H1 (cell line): Measurements from ENCODE around the gene POLDIP3. TPM values are rescaled to one million over a fixed set of nuclear protein-coding genes. Genes with fewer than 3 reads are reported as not detected.

ENCODE experiments used
- CTCF ChIA-PET: fragments of 300-600 bp; sonication (Branson Sonifier 250); formaldehyde crosslinking; loops from one replicate; lab custom pipeline; 2021; ENCODE audit not compliant: partially characterized antibody; lab: Charles Lee
- POLR2A ChIA-PET: fragments of 300-600 bp; sonication (Branson Sonifier 250); formaldehyde crosslinking; loops from one replicate; lab custom pipeline; 2021; ENCODE audit warnings: inconsistent platforms; ENCODE audit not compliant: partially characterized antibody; lab: Charles Lee
- DNase-seq, 2 experiments: peaks; one replicate each; pipeline versions ENCODE4 v3.0.0 to v3.0.0-alpha.2; 2010 to 2022; ENCODE audit warnings: low spot score in 2 of 2, low read depth in 1 of 2, mixed read lengths in 1 of 2
- FAIRE-seq: peaks from 2 replicates; lab custom pipeline; 2011; peaks lifted over from hg19 to GRCh38; lab: Jason Lieb, UNC
- H2AFZ ChIP-seq: 2 replicates; pipeline ENCODE4 v1.8.1; 2012; ENCODE audit warnings: low read length, inconsistent platforms
- H2AK5ac ChIP-seq: 2 replicates; pipeline ENCODE4 v1.6.1; 2013; ENCODE audit warnings: low read depth, low read length
- H2BK120ac ChIP-seq: replicated peaks from 2 replicates; pipeline ENCODE3; 2013; ENCODE audit warnings: low read depth, low read length, inconsistent platforms
- H2BK12ac ChIP-seq: 2 replicates; pipeline ENCODE4 v1.6.1; 2013; ENCODE audit warnings: low read depth, low read length
- H2BK15ac ChIP-seq: 2 replicates; pipeline ENCODE4 v1.6.1; 2013; ENCODE audit warnings: low read length
- H2BK20ac ChIP-seq: 2 replicates; pipeline ENCODE4 v1.6.1; 2013; ENCODE audit warnings: low read length
- H2BK5ac ChIP-seq: 2 replicates; pipeline ENCODE4 v1.6.1; 2013; ENCODE audit warnings: low read depth, low read length
- H3K14ac ChIP-seq: 2 replicates; pipeline ENCODE4 v1.6.1; 2013; ENCODE audit warnings: inconsistent platforms; ENCODE audit not compliant: insufficient read length
- H3K18ac ChIP-seq: 2 replicates; pipeline ENCODE4 v1.6.1; 2013; ENCODE audit warnings: low read length; ENCODE audit errors: extremely low read depth
- H3K23ac ChIP-seq: 2 replicates; pipeline ENCODE4 v1.6.1; 2013; ENCODE audit warnings: inconsistent platforms; ENCODE audit not compliant: insufficient read length
- H3K23me2 ChIP-seq: 2 replicates; pipeline ENCODE4 v1.6.1; 2013; ENCODE audit warnings: low read depth, low read length
- H3K27ac ChIP-seq: 2 replicates; pipeline ENCODE4 v1.6.1; 2011; ENCODE audit warnings: low read depth, low read length, inconsistent platforms
- H3K27me3 ChIP-seq, 4 experiments: replicated peaks in 1 of 4; 1 replicate in 1 of 4; 2 replicates in 3 of 4; pipeline versions ENCODE4 v1.6.1 to v1.8.1; 2011 to 2013; ENCODE audit warnings: low read length in 3 of 4, mild to moderate bottlenecking in 3 of 4, inconsistent platforms in 2 of 4, mixed read lengths in 2 of 4, moderate library complexity in 1 of 4; ENCODE audit not compliant: control insufficient read depth in 3 of 4, insufficient read depth in 3 of 4; ENCODE audit errors: extremely low read depth in 1 of 4
- H3K36me3 ChIP-seq, 4 experiments: 2 replicates each; pipeline versions ENCODE4 v1.6.1 to v1.8.1; 2011 to 2013; ENCODE audit warnings: mild to moderate bottlenecking in 4 of 4, low read length in 3 of 4, moderate library complexity in 2 of 4, control low read depth in 1 of 4, inconsistent platforms in 1 of 4; ENCODE audit not compliant: insufficient read depth in 4 of 4, control insufficient read depth in 2 of 4
- H3K4ac ChIP-seq: replicated peaks from 2 replicates; pipeline ENCODE3; 2013; ENCODE audit warnings: low read length, low read depth, mixed read lengths, inconsistent platforms; ENCODE audit not compliant: insufficient read length
- H3K4me1 ChIP-seq, 4 experiments: replicated peaks in 1 of 4; 1 replicate in 1 of 4; 2 replicates in 3 of 4; pipeline versions ENCODE4 v1.6.1 to v1.8.1; 2011 to 2013; ENCODE audit warnings: low read length in 3 of 4, inconsistent platforms in 2 of 4, mixed read lengths in 1 of 4; ENCODE audit not compliant: insufficient read depth in 4 of 4, control insufficient read depth in 3 of 4
- H3K4me2 ChIP-seq, 2 experiments: 2 replicates each; pipeline versions ENCODE4 v1.6.1 to v1.8.1; 2011 to 2013; ENCODE audit warnings: low read depth in 2 of 2, low read length in 2 of 2, control low read depth in 1 of 2, inconsistent platforms in 1 of 2, mild to moderate bottlenecking in 1 of 2; ENCODE audit not compliant: insufficient read depth in 1 of 2
- H3K4me3 ChIP-seq, 4 experiments: fragments of 200-600, 300-600 bp in 1 of 4; sonication (generic), shearing (Covaris generic), sonication (Bioruptor Twin) in 1 of 4; 2 replicates each; pipeline versions ENCODE4 v1.5.1 to v1.8.1; 2011 to 2016; ENCODE audit warnings: low read length in 4 of 4, low read depth in 3 of 4, control low read depth in 2 of 4, inconsistent platforms in 2 of 4, mild to moderate bottlenecking in 2 of 4, mixed read lengths in 1 of 4, moderate library complexity in 1 of 4; ENCODE audit not compliant: insufficient read depth in 2 of 4; ENCODE audit errors: extremely low read depth in 1 of 4
- H3K56ac ChIP-seq: replicated peaks from 2 replicates; pipeline ENCODE3; 2013; ENCODE audit warnings: low read depth, mild to moderate bottlenecking, mixed read lengths, low read length, inconsistent platforms; ENCODE audit not compliant: insufficient read length
- H3K79me1 ChIP-seq: 2 replicates; pipeline ENCODE4 v1.6.1; 2013; ENCODE audit warnings: low read depth, low read length, control low read depth
- H3K79me2 ChIP-seq, 2 experiments: 2 replicates each; pipeline versions ENCODE4 v1.6.1 to v1.8.1; 2012 to 2013; ENCODE audit warnings: low read length in 2 of 2, mild to moderate bottlenecking in 2 of 2, inconsistent platforms in 1 of 2; ENCODE audit not compliant: insufficient read depth in 2 of 2, control insufficient read depth in 1 of 2
- H3K9ac ChIP-seq, 4 experiments: replicated peaks in 1 of 4; 1 replicate in 1 of 4; 2 replicates in 3 of 4; pipeline versions ENCODE4 v1.6.1 to v1.8.1; 2011 to 2013; ENCODE audit warnings: low read depth in 3 of 4, low read length in 3 of 4, control low read depth in 2 of 4, mild to moderate bottlenecking in 2 of 4, moderate library complexity in 2 of 4, inconsistent platforms in 1 of 4; ENCODE audit errors: extremely low read depth in 1 of 4
- H3K9me3 ChIP-seq, 2 experiments: 2 replicates each; pipeline versions ENCODE4 v1.6.1 to v1.8.1; 2012 to 2013; ENCODE audit warnings: mild to moderate bottlenecking in 2 of 2, moderate library complexity in 2 of 2, control low read depth in 1 of 2, inconsistent platforms in 1 of 2, low read depth in 1 of 2, low read length in 1 of 2, mixed read lengths in 1 of 2; ENCODE audit not compliant: insufficient read depth in 2 of 2
- H4K20me1 ChIP-seq, 2 experiments: replicated peaks in 1 of 2; 2 replicates each; pipeline versions ENCODE3 to v1.8.1; 2011 to 2013; ENCODE audit warnings: inconsistent platforms in 2 of 2, low read length in 2 of 2, mild to moderate bottlenecking in 1 of 2; ENCODE audit not compliant: insufficient read depth in 2 of 2, control insufficient read depth in 1 of 2
- H4K5ac ChIP-seq: 2 replicates; pipeline ENCODE4 v1.6.1; 2013; ENCODE audit warnings: low read length, low read depth, mixed read lengths, inconsistent platforms; ENCODE audit not compliant: insufficient read length
- H4K8ac ChIP-seq: 2 replicates; pipeline ENCODE4 v1.8.0; 2013; ENCODE audit warnings: mild to moderate bottlenecking, moderate library complexity, low read length, inconsistent platforms; ENCODE audit not compliant: insufficient read depth; ENCODE audit errors: extremely low read depth
- H4K91ac ChIP-seq: replicated peaks from 2 replicates; pipeline ENCODE3; 2013; ENCODE audit warnings: low read length, mixed read lengths, inconsistent platforms; ENCODE audit not compliant: insufficient read length
- BACH1 ChIP-seq: IDR thresholded peaks from 2 replicates; pipeline ENCODE4 v1.6.1; 2012; ENCODE audit warnings: low read length, improper control_type of control experiment
- FOSL1 ChIP-seq: IDR thresholded peaks from 2 replicates; pipeline ENCODE4 v1.6.1; 2011; ENCODE audit warnings: mild to moderate bottlenecking, low read depth, low read length, moderate library complexity; ENCODE audit not compliant: insufficient read depth
- JUN ChIP-seq: IDR thresholded peaks from 2 replicates; pipeline ENCODE4 v1.6.1; 2011; ENCODE audit warnings: low read depth, mild to moderate bottlenecking, improper control_type of control experiment, low read length
- KDM1A ChIP-seq: fragments of 200-600, 300-600 bp; sonication (generic); IDR thresholded peaks from 2 replicates; pipeline ENCODE4 v1.7.1; 2016; ENCODE audit warnings: mild to moderate bottlenecking, low read length, borderline replicate concordance
- KDM5A ChIP-seq: fragments of 200-600 bp; IDR thresholded peaks from 2 replicates; pipeline ENCODE4 v1.7.1; 2012; ENCODE audit warnings: mild to moderate bottlenecking, low read length, inconsistent platforms, mixed read lengths
- PHF8 ChIP-seq: fragments of 200-600 bp; sonication (generic); conservative IDR thresholded peaks from 2 replicates; pipeline ENCODE4 v1.7.1; 2012; ENCODE audit warnings: low read depth, mild to moderate bottlenecking, inconsistent platforms, low read length, moderate library complexity
- POLR2AphosphoS5 ChIP-seq: IDR thresholded peaks from 2 replicates; pipeline ENCODE4 v1.6.1; 2011; ENCODE audit warnings: low read depth, low read length
- RFX5 ChIP-seq: IDR thresholded peaks from 2 replicates; pipeline ENCODE4 v1.6.1; 2011; ENCODE audit warnings: low read depth, low read length, improper control_type of control experiment, borderline replicate concordance
- SUZ12 ChIP-seq: fragments of 200-600 bp; sonication (generic); IDR thresholded peaks from 2 replicates; pipeline ENCODE4 v1.6.1; 2012; ENCODE audit warnings: mild to moderate bottlenecking, inconsistent platforms, low read length, moderate library complexity, mixed read lengths
- TAF1 ChIP-seq: IDR thresholded peaks from 2 replicates; pipeline ENCODE4 v1.6.1; 2011; ENCODE audit warnings: mild to moderate bottlenecking, low read depth, low read length
- TBP ChIP-seq: IDR thresholded peaks from 2 replicates; pipeline ENCODE4 v1.6.1; 2011; ENCODE audit warnings: low read depth, low read length, improper control_type of control experiment
- TEAD4 ChIP-seq: IDR thresholded peaks from 2 replicates; pipeline ENCODE4 v1.6.1; 2012; ENCODE audit warnings: low read depth, low read length, inconsistent platforms, mixed read lengths
- YY1 ChIP-seq: IDR thresholded peaks from 2 replicates; pipeline ENCODE4 v1.6.1; 2011; ENCODE audit warnings: low read depth, mild to moderate bottlenecking, low read length
- WGBS, 2 experiments: shearing (Covaris generic) in 1 of 2; methylation state at CpG; one replicate each; pipeline versions ENCODE4 v1.1.6 to v1.1.7; 2013 to 2015; ENCODE audit warnings: low lambda C conversion rate in 2 of 2, mixed read lengths in 2 of 2, inconsistent platforms in 1 of 2, low coverage in 1 of 2, missing lambda C conversion rate in 1 of 2; ENCODE audit not compliant: insufficient replicate concordance in 2 of 2, insufficient coverage in 1 of 2, insufficient read length in 1 of 2; ENCODE audit errors: extremely low coverage in 1 of 2, missing lambda C conversion rate in 1 of 2; 5-methylcytosine and 5-hydroxymethylcytosine counted together
- polyA plus RNA-seq, 7 experiments: library from polyadenylated mRNA; depleted of rRNA in 3 of 7; stranded (reverse) in 5 of 7; unstranded in 2 of 7; fragments of >200 nt in 5 of 7; fragments of 200-250 nt in 2 of 7; gene quantifications; 1 replicate in 5 of 7; 2 replicates in 1 of 7; 4 replicates in 1 of 7; pipeline versions ENCODE4 v1.2.1 to v1.2.3, GENCODE V29; 2011 to 2013; ENCODE audit warnings: missing spikeins in 2 of 7, mixed read lengths in 2 of 7
- total RNA-seq: library from RNA; stranded (reverse); fragmentation: NEBNext Ultra II Directional; extraction: Animal tissue kit (Norgen Biotek cat#: 25700); gene quantifications from 2 replicates; pipeline ENCODE4 v1.2.1, GENCODE V29; 2021

The POLDIP3 gene
- total and polyA plus RNA-seq, 2 of the 8 experiments (the other 6 are each of a cell fraction or from before 2014, with no cell fraction given) = 43.5 to 84.6 TPM

DNA sequence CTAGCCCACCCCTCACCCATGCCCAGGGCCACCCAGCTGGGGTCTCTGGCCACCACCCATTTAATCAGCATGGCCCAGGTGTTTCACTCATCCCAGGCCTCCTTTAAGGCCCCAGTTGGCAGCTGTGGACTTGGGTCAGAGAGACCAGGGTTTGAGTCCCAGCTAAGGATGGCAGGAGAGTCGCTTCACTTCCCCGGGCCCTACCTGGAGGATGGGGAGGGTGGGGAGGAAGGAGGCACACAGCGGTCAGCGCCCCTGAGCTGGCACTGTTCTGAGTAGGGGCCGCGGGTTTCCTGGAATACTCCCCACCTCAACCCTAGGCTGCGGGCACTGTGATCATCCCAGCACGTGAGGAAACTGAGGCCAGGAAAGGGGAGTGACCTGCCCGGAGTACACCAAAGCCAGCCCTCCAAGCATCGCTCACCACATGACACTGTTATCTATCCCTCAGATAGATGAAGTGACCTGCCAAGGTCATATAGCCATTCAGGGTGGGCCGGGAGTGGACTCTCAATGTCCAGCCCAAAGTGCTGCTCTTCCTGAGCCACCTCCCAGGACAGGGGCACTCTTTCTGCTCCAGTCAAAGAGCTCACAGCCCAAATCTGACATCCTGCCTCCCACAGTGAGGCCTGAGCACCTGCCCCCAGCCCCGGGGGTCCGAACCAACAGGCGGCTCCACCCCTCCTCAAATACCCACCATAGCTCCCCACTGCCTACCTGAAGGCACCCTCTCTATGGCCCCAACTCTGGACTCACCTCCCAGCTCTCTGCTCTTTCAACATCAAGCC is 29.1 kb upstream of the POLDIP3 start:
- H3K9ac ChIP-seq = no peak overlapping the region
- H3K27me3 ChIP-seq = peaks cover 0 to 2% (median 0%) of the 10 kb centered on the region in 4 experiments; a peak in 1 of 7 replicates
- H4K20me1 ChIP-seq = peaks cover 9 to 10% of the 10 kb centered on the region in 2 experiments
- H3K27ac ChIP-seq = peak overlapping the region; percentile 25; the same call in 1 of the 2 replicates
- H2AK5ac ChIP-seq = peak overlapping the region; percentile 39; the same call in 1 of the 2 replicates
- H3K79me1 ChIP-seq = peaks cover 23% of the 10 kb centered on the region
- 94% methylated on average over 12 of the region's 14 CpGs; no CpG with 5 or more reads in 1 of the 2 experiments for WGBS, 2 experiments
- no peak overlapping the region for H4K91ac ChIP-seq
- no peak overlapping the region for H2BK20ac ChIP-seq
- peaks cover 7 to 29% (median 21%) of the 10 kb centered on the region in 4 experiments for H3K4me1 ChIP-seq
- no peak overlapping the region for H4K8ac ChIP-seq
- no peak overlapping the region; the same call in none of the 2 replicates for H3K18ac ChIP-seq
- no peak overlapping the region for H4K5ac ChIP-seq
- H3K4me2 ChIP-seq = no peak overlapping the region
- CTCF ChIA-PET = interaction anchor here (0.5 to 1.9 kb wide), 9 partner anchors 12 to 626 kb away, joined by 3 to 10 read pairs (median 3); no protein-coding TSS in a partner anchor
- H2BK120ac ChIP-seq = no peak overlapping the region
- peaks cover 5% of the 10 kb centered on the region for H3K23me2 ChIP-seq
- no peak for FAIRE-seq
- H3K36me3 ChIP-seq = no peaks in the 10 kb centered on the region
- no peak overlapping the region for H3K14ac ChIP-seq
- H3K4me3 ChIP-seq = no peak overlapping the region
- H3K79me2 ChIP-seq = peaks cover 0 to 41% of the 10 kb centered on the region in 2 experiments; a peak in 2 of 4 replicates
- no peak overlapping the region for H3K23ac ChIP-seq
- 0 out of 2 replicates have a peak overlapping the region, but pooled peaks have one; percentile 17 for H2BK12ac ChIP-seq
- H3K9me3 ChIP-seq = no peaks in the 10 kb centered on the region
- H3K4ac ChIP-seq = peak overlapping the region; percentile 72
- no peak overlapping the region for H2AFZ ChIP-seq
- no peak overlapping the region for H2BK15ac ChIP-seq
- no peak for DNase-seq
- POLR2A ChIA-PET = interaction anchor here (0.7 to 4.6 kb wide), 5 partner anchors 10 to 142 kb away, joined by 3 to 39 read pairs (median 3); partner anchors contain the start of gene POLDIP3
- no peak overlapping the region; the same call in 1 of the 2 replicates for H2BK5ac ChIP-seq
- no peak overlapping the region for H3K56ac ChIP-seq
- TF ChIP-seq KDM1A (no peak), TEAD4 (no peak), TAF1 (no peak), JUN (no peak), BACH1 (no peak), KDM5A (no peak), FOSL1 (no peak), PHF8 (no peak), TBP (no peak), RFX5 (no peak), YY1 (no peak), SUZ12 (no peak), POLR2AphosphoS5 (no peak)
